H1 (cell line): ENCODE data around the gene METRN. TPM values are rescaled to one million over a fixed set of nuclear protein-coding genes. Genes with fewer than 3 reads are reported as not detected.

Experiments used
- CEBPB ChIP-seq: IDR thresholded peaks from 2 replicates; pipeline ENCODE4 v1.6.1; 2012; ENCODE audit warnings: low read depth, low read length
- CHD7 ChIP-seq: fragments of 300-600 bp; sonication (generic); IDR thresholded peaks from 2 replicates; pipeline ENCODE4 v1.7.1; 2012; ENCODE audit warnings: low read length, moderate library complexity, mild to moderate bottlenecking, inconsistent platforms; ENCODE audit not compliant: insufficient replicate concordance
- CTCF ChIP-seq, 3 experiments: IDR thresholded peaks; 1 replicate in 2 of 3; 2 replicates in 1 of 3; pipeline versions ENCODE4 v1.5.1 to v1.6.1; 2011; ENCODE audit warnings: low read length in 3 of 3, mild to moderate bottlenecking in 3 of 3, inconsistent platforms in 2 of 3, low read depth in 1 of 3, moderate library complexity in 1 of 3; ENCODE audit not compliant: insufficient read depth in 1 of 3; ENCODE audit errors: control extremely low read depth in 1 of 3
- EGR1 ChIP-seq: IDR thresholded peaks from 2 replicates; pipeline ENCODE4 v1.6.1; 2011; ENCODE audit warnings: low read depth, low read length, borderline replicate concordance
- GABPA ChIP-seq: IDR thresholded peaks from 2 replicates; pipeline ENCODE4 v1.6.1; 2011; ENCODE audit warnings: mild to moderate bottlenecking, low read length, moderate library complexity, borderline replicate concordance; ENCODE audit not compliant: insufficient read depth
- SIN3A ChIP-seq, 2 experiments: IDR thresholded peaks in 1 of 2; conservative IDR thresholded peaks in 1 of 2; 2 replicates each; pipeline ENCODE4 v1.6.1; 2011 to 2012; ENCODE audit warnings: low read length in 2 of 2, improper control_type of control experiment in 1 of 2, low read depth in 1 of 2, mild to moderate bottlenecking in 1 of 2
- SP4 ChIP-seq: IDR thresholded peaks from 2 replicates; pipeline ENCODE4 v1.6.1; 2012; ENCODE audit warnings: low read length, inconsistent platforms
- polyA plus RNA-seq, 7 experiments: library from polyadenylated mRNA; depleted of rRNA in 3 of 7; stranded (reverse) in 5 of 7; unstranded in 2 of 7; fragments of >200 nt in 5 of 7; fragments of 200-250 nt in 2 of 7; gene quantifications; 1 replicate in 5 of 7; 2 replicates in 1 of 7; 4 replicates in 1 of 7; pipeline versions ENCODE4 v1.2.1 to v1.2.3, GENCODE V29; 2011 to 2013; ENCODE audit warnings: missing spikeins in 2 of 7, mixed read lengths in 2 of 7
- total RNA-seq: library from RNA; stranded (reverse); fragmentation: NEBNext Ultra II Directional; extraction: Animal tissue kit (Norgen Biotek cat#: 25700); gene quantifications from 2 replicates; pipeline ENCODE4 v1.2.1, GENCODE V29; 2021

The METRN gene
- total and polyA plus RNA-seq, 2 of the 8 experiments (the other 6 are each of a cell fraction or from before 2014, with no cell fraction given), result 18.7 to 25.8 TPM

- TF ChIP-seq SIN3A (conservative IDR thresholded peaks at IDR 0.05 in 1 of 2, IDR thresholded peaks at IDR 0.05 in 1 of 2; ENCODE audit: low read depth in 1 of 2, low read length in 2 of 2), result peak; percentile 81 to 91; a peak in 2 of 4 replicates
- TF ChIP-seq CHD7, result no peak
- peak; percentile 98 for TF ChIP-seq GABPA
- peak in 2 of 3 experiments; percentile 85 to 99; a peak in 3 of 4 replicates for TF ChIP-seq CTCF (IDR thresholded peaks at IDR 0.05; ENCODE audit: control extremely low read depth in 1 of 3, insufficient read depth in 1 of 3, low read depth in 1 of 3, low read length in 3 of 3)
- TF ChIP-seq EGR1, result peak; percentile 95
- TF ChIP-seq CEBPB, result peak; percentile 82
- 0 out of 2 replicates have a peak, but pooled peaks have one; percentile 64 for TF ChIP-seq SP4
Measured at GRCh38 chr16:667780-668518, 47.0 kb upstream of the METRN start, which contains the start of gene RHOT2 (continued).
